Suprapubic skin (tissue), 4 donors: ENCODE results near the gene TIMP2. TPM values are rescaled to one million over a fixed set of nuclear protein-coding genes. Genes with fewer than 3 reads are reported as not detected.
A peak's percentile ranks its signal among the peaks of the same experiment; 100 is the strongest.

Experiments used
- DNase-seq, 2 donors: peaks; one replicate each; pipeline ENCODE4 v3.0.0-alpha.2; 2019; ENCODE audit warnings: low spot score in 2 of 2
- H3K27ac ChIP-seq: fragments of 200-600 bp; sonication (generic); one replicate; pipeline ENCODE4 v1.5.1; 2019
- H3K27me3 ChIP-seq: fragments of 200-600 bp; sonication (generic); one replicate; pipeline ENCODE4 v1.5.1; 2019
- H3K36me3 ChIP-seq: fragments of 200-600 bp; sonication (generic); one replicate; pipeline ENCODE4 v1.5.1; 2019
- H3K4me1 ChIP-seq: fragments of 200-600 bp; sonication (generic); one replicate; pipeline ENCODE4 v1.5.1; 2019
- H3K4me3 ChIP-seq: fragments of 200-600 bp; sonication (generic); one replicate; pipeline ENCODE4 v1.5.1; 2019; ENCODE audit warnings: mild to moderate bottlenecking
- H3K9me3 ChIP-seq: fragments of 200-600 bp; sonication (generic); one replicate; pipeline ENCODE4 v1.5.1; 2019
- CTCF ChIP-seq, 2 donors: fragments of 200-600 bp in 1 of 2; fragments of 450-650 bp in 1 of 2; sonication (generic) in 1 of 2; IDR thresholded peaks; one replicate each; pipeline ENCODE4 v1.5.1; 2016 to 2019; ENCODE audit warnings: antibody characterized with exemption in 2 of 2, mild to moderate bottlenecking in 1 of 2, moderate library complexity in 1 of 2
- EP300 ChIP-seq: sonication (generic); formaldehyde crosslinking; IDR thresholded peaks from one replicate; pipeline ENCODE4 v1.6.1; 2017; ENCODE audit warnings: antibody characterized with exemption
- POLR2A ChIP-seq, 2 donors: fragments of 450-650 bp; IDR thresholded peaks; one replicate each; pipeline ENCODE4 v1.6.1; 2017; ENCODE audit warnings: antibody characterized with exemption in 2 of 2, mild to moderate bottlenecking in 2 of 2, moderate library complexity in 2 of 2
- POLR2AphosphoS5 ChIP-seq, 3 donors: sonication (generic); formaldehyde crosslinking; IDR thresholded peaks; one replicate each; pipeline ENCODE4 v1.6.1; 2017; ENCODE audit warnings: antibody characterized with exemption in 3 of 3
- WGBS: methylation state at CpG from one replicate; pipeline ENCODE4 v1.1.5; 2018; 5-methylcytosine and 5-hydroxymethylcytosine counted together
- total RNA-seq, 4 donors: library from RNA; depleted of rRNA; stranded (reverse); fragments of >200 nt; gene quantifications; one replicate each; pipeline ENCODE4 v1.1.0, GENCODE V29; 2016

Gene TIMP2
- total RNA-seq, 4 donors from 2014 or later = 48.4 to 114 (median 76.0) TPM

- H3K4me1 ChIP-seq = peaks cover 7% of the 10 kb centered on the region
- H3K27me3 ChIP-seq = no peaks in the 10 kb centered on the region
- no peaks in the 10 kb centered on the region for H3K9me3 ChIP-seq
- peak overlapping the region; percentile 45 for H3K27ac ChIP-seq
- TF ChIP-seq POLR2AphosphoS5 (IDR thresholded peaks at IDR 0.05) (peak in 2 of 3 donors; percentile 36 to 54), CTCF (IDR thresholded peaks at IDR 0.05) (no peak)
- H3K4me3 ChIP-seq = no peak overlapping the region
- DNase-seq = no peak
- peaks cover 87% of the 10 kb centered on the region for H3K36me3 ChIP-seq
- 74% methylated on average over 11 of the region's 11 CpGs for WGBS
Measured at GRCh38 chr17:78804777-78805176, 120.4 kb downstream of the TIMP2 start.

GRCh38 chr17:78803186-78803845, 121.9 kb downstream of the TIMP2 start:
- Histone ChIP-seq H3K9me3 (no peaks in the 10 kb centered on the region), H3K27ac (no peak overlapping the region), H3K4me3 (no peak overlapping the region), H3K27me3 (no peaks in the 10 kb centered on the region), H3K4me1 (peaks cover 13% of the 10 kb centered on the region), H3K36me3 (peaks cover 84% of the 10 kb centered on the region)
- no peak for DNase-seq
- 82% methylated on average over 20 of the region's 21 CpGs for WGBS
- TF ChIP-seq POLR2AphosphoS5 (IDR thresholded peaks at IDR 0.05) (no peak), POLR2A (IDR thresholded peaks at IDR 0.05) (no peak), EP300 (no peak), CTCF (IDR thresholded peaks at IDR 0.05) (no peak)

Other genes starting within 250 kb of the TIMP2 start
- 10 to 100 TPM; 57.6 to 88.6 (median 74.9) TPM for gene CYTH1, start 143.1 kb downstream of the TIMP2 start, total RNA-seq
- gene USP36, start 84.6 kb downstream of the TIMP2 start, total RNA-seq = 100 to 1,000 TPM in 1 of 4 donors, 10 to 100 TPM in 3; 60.1 to 118 (median 74.4) TPM
- 10 to 100 TPM in 1 of 4 donors, 1 to 10 TPM in 3; 2.4 to 11.1 (median 3.5) TPM for gene CEP295NL, start 22.2 kb downstream of the TIMP2 start, total RNA-seq
- gene LGALS3BP, start 54.5 kb upstream of the TIMP2 start, total RNA-seq = 100 to 1,000 TPM in 2 of 4 donors, 10 to 100 TPM in 2; 70.2 to 162 (median 105) TPM
- gene CANT1, start 84.4 kb upstream of the TIMP2 start, total RNA-seq = 10 to 100 TPM; 21.8 to 37.4 (median 30.1) TPM
- gene C1QTNF1, start 98.8 kb upstream of the TIMP2 start, total RNA-seq = 10 to 100 TPM; 15.7 to 38.1 (median 23.5) TPM
- 10 to 100 TPM; 20.6 to 87.6 (median 38.4) TPM for gene ENGASE, start 149.4 kb upstream of the TIMP2 start, total RNA-seq